ENCODE results near the gene TWIST2. TPM values are rescaled to one million over a fixed set of nuclear protein-coding genes. Genes with fewer than 3 reads are reported as not detected.

Gene TWIST2
- total RNA-seq, 1 experiment from 2014 or later = not detected

GRCh38 chr2:238879621-238880377, 31.9 kb downstream of the TWIST2 start:
- Histone ChIP-seq H3K27me3 (peaks cover 6% of the 10 kb centered on the region; the same call in 1 of the 2 replicates), H3K4me3 (no peak overlapping the region)
- no peak for DNase-seq

GRCh38 chr2:238881353-238882081, 33.6 kb downstream of the TWIST2 start:
- Histone ChIP-seq H3K27ac (no peak overlapping the region), H3K4me1 (no peaks in the 10 kb centered on the region), H3K4me3 (no peak overlapping the region), H3K27me3 (peaks cover 8% of the 10 kb centered on the region; the same call in 1 of the 2 replicates), H3K9me3 (replicated peaks) (peaks cover 4% of the 10 kb centered on the region; the same call in 1 of the 2 replicates), H3K36me3 (no peaks in the 10 kb centered on the region)
- no peak for DNase-seq

More at GRCh38 chr2:238879621-238880377, 31.9 kb downstream of the TWIST2 start:
- no peak overlapping the region for H3K27ac ChIP-seq
- no peaks in the 10 kb centered on the region for H3K4me1 ChIP-seq
- H3K9me3 ChIP-seq (replicated peaks) = peaks cover 4% of the 10 kb centered on the region; the same call in 1 of the 2 replicates
- no peaks in the 10 kb centered on the region for H3K36me3 ChIP-seq

GRCh38 chr2:238882082-238882755, 34.3 kb downstream of the TWIST2 start:
- no peaks in the 10 kb centered on the region for H3K4me1 ChIP-seq
- DNase-seq = no peak
- H3K4me3 ChIP-seq = no peak overlapping the region
- H3K9me3 ChIP-seq (replicated peaks) = peaks cover 4% of the 10 kb centered on the region; the same call in 1 of the 2 replicates
- no peaks in the 10 kb centered on the region for H3K36me3 ChIP-seq
- no peak overlapping the region for H3K27ac ChIP-seq
- peaks cover 7% of the 10 kb centered on the region; the same call in 1 of the 2 replicates for H3K27me3 ChIP-seq

GRCh38 chr2:238883421-238883901, 35.6 kb downstream of the TWIST2 start:
- Histone ChIP-seq H3K27ac (no peak overlapping the region), H3K4me3 (no peak overlapping the region), H3K9me3 (replicated peaks) (peaks cover 4% of the 10 kb centered on the region; the same call in 1 of the 2 replicates), H3K27me3 (peaks cover 11% of the 10 kb centered on the region; the same call in 1 of the 2 replicates), H3K36me3 (no peaks in the 10 kb centered on the region), H3K4me1 (no peaks in the 10 kb centered on the region)
- no peak for DNase-seq

GRCh38 chr2:238884122-238884811, 36.4 kb downstream of the TWIST2 start:
- H3K27me3 ChIP-seq = peaks cover 11% of the 10 kb centered on the region; the same call in 1 of the 2 replicates
- H3K9me3 ChIP-seq (replicated peaks) = peaks cover 4% of the 10 kb centered on the region; the same call in 1 of the 2 replicates
- no peak for DNase-seq
- no peaks in the 10 kb centered on the region for H3K36me3 ChIP-seq
- H3K4me1 ChIP-seq = no peaks in the 10 kb centered on the region
- H3K4me3 ChIP-seq = no peak overlapping the region
- H3K27ac ChIP-seq = no peak overlapping the region

- Histone ChIP-seq H3K4me3 (no peak overlapping the region), H3K27ac (no peak overlapping the region), H3K36me3 (no peaks in the 10 kb centered on the region), H3K27me3 (peaks cover 11% of the 10 kb centered on the region; the same call in 1 of the 2 replicates), H3K9me3 (replicated peaks) (peaks cover 4% of the 10 kb centered on the region; the same call in 1 of the 2 replicates), H3K4me1 (no peaks in the 10 kb centered on the region)
- no peak for DNase-seq
These were observed 37.0 kb downstream of the TWIST2 start for GRCh38 chr2:238884812-238885408.

GRCh38 chr2:238886453-238887094, 38.7 kb downstream of the TWIST2 start:
- no peak overlapping the region for H3K4me3 ChIP-seq
- DNase-seq = no peak
- no peaks in the 10 kb centered on the region for H3K4me1 ChIP-seq
- H3K27ac ChIP-seq = no peak overlapping the region
- no peaks in the 10 kb centered on the region for H3K36me3 ChIP-seq
- H3K27me3 ChIP-seq = peaks cover 18% of the 10 kb centered on the region; the same call in 1 of the 2 replicates
- H3K9me3 ChIP-seq (replicated peaks) = no peaks in the 10 kb centered on the region; the same call in 1 of the 2 replicates

GRCh38 chr2:238887616-238888015, 39.7 kb downstream of the TWIST2 start:
- Histone ChIP-seq H3K9me3 (replicated peaks) (no peaks in the 10 kb centered on the region), H3K4me1 (no peaks in the 10 kb centered on the region), H3K27me3 (peaks cover 22% of the 10 kb centered on the region; the same call in 1 of the 2 replicates), H3K27ac (no peak overlapping the region), H3K4me3 (no peak overlapping the region), H3K36me3 (no peaks in the 10 kb centered on the region)
- no peak for DNase-seq

GRCh38 chr2:238888781-238889180, 40.9 kb downstream of the TWIST2 start:
- Histone ChIP-seq H3K27ac (no peak overlapping the region), H3K4me3 (no peak overlapping the region), H3K36me3 (no peaks in the 10 kb centered on the region), H3K27me3 (peaks cover 34% of the 10 kb centered on the region), H3K9me3 (replicated peaks) (no peaks in the 10 kb centered on the region), H3K4me1 (no peaks in the 10 kb centered on the region)
- DNase-seq = no peak

- H3K4me1 ChIP-seq = no peaks in the 10 kb centered on the region
- no peaks in the 10 kb centered on the region for H3K9me3 ChIP-seq (replicated peaks)
- peaks cover 41% of the 10 kb centered on the region for H3K27me3 ChIP-seq
- no peak for DNase-seq
- H3K36me3 ChIP-seq = no peaks in the 10 kb centered on the region
- H3K4me3 ChIP-seq = no peak overlapping the region
- no peak overlapping the region for H3K27ac ChIP-seq
These were observed 42.2 kb downstream of the TWIST2 start for GRCh38 chr2:238890131-238890530.

GRCh38 chr2:238890618-238891456, 43.0 kb downstream of the TWIST2 start:
- Histone ChIP-seq H3K4me3 (no peak overlapping the region), H3K4me1 (no peaks in the 10 kb centered on the region), H3K36me3 (no peaks in the 10 kb centered on the region), H3K27ac (no peak overlapping the region), H3K27me3 (peaks cover 48% of the 10 kb centered on the region), H3K9me3 (replicated peaks) (no peaks in the 10 kb centered on the region)
- no peak for DNase-seq

- no peaks in the 10 kb centered on the region for H3K36me3 ChIP-seq
- no peak overlapping the region for H3K4me3 ChIP-seq
- no peaks in the 10 kb centered on the region for H3K4me1 ChIP-seq
- no peaks in the 10 kb centered on the region for H3K9me3 ChIP-seq (replicated peaks)
- peaks cover 46% of the 10 kb centered on the region for H3K27me3 ChIP-seq
- no peak overlapping the region for H3K27ac ChIP-seq
- no peak for DNase-seq
These were observed 43.7 kb downstream of the TWIST2 start for GRCh38 chr2:238891457-238892203.
